ENCODE results near the gene H6PD.

The H6PD gene

GRCh38 chr1:9275567-9276034 is 41.0 kb downstream of the H6PD start:
- peak; percentile 83 to 84 for DNase-seq (ENCODE audit: low read depth in 1 of 2, low spot score in 1 of 2)
- no peak overlapping the region for H3K4me3 ChIP-seq (replicated peaks; ENCODE audit: insufficient read depth, low read length)
- no peak; the same call in 1 of the 2 replicates for TF ChIP-seq POLR2AphosphoS5 (IDR thresholded peaks at IDR 0.05; ENCODE audit: low read depth)
- TF ChIP-seq REST (IDR thresholded peaks at IDR 0.05; ENCODE audit: insufficient replicate concordance, low read depth) = no peak
- no peak for TF ChIP-seq CTCF (IDR thresholded peaks at IDR 0.05; ENCODE audit: insufficient read depth, low read length)
- TF ChIP-seq SPI1 (IDR thresholded peaks at IDR 0.05; ENCODE audit: borderline replicate concordance, low read depth) = no peak
- no peak for TF ChIP-seq GABPA (IDR thresholded peaks at IDR 0.05; ENCODE audit: low read depth)
- H3K27ac ChIP-seq (replicated peaks) = no peak overlapping the region
- H3K27me3 ChIP-seq (ENCODE audit: insufficient read depth, poor library complexity, severe bottlenecking) = no peaks in the 10 kb centered on the region

- Histone ChIP-seq H3K4me3 (replicated peaks; ENCODE audit: insufficient read depth, low read length) (no peak overlapping the region), H3K27ac (replicated peaks) (no peak overlapping the region), H3K27me3 (ENCODE audit: insufficient read depth, poor library complexity, severe bottlenecking) (no peaks in the 10 kb centered on the region)
- TF ChIP-seq SPI1 (IDR thresholded peaks at IDR 0.05; ENCODE audit: borderline replicate concordance, low read depth) (no peak), CTCF (IDR thresholded peaks at IDR 0.05; ENCODE audit: insufficient read depth, low read length) (no peak), POLR2AphosphoS5 (IDR thresholded peaks at IDR 0.05; ENCODE audit: low read depth) (no peak), REST (IDR thresholded peaks at IDR 0.05; ENCODE audit: insufficient replicate concordance, low read depth) (no peak), GABPA (IDR thresholded peaks at IDR 0.05; ENCODE audit: low read depth) (no peak)
- DNase-seq (ENCODE audit: low read depth in 1 of 2, low spot score in 1 of 2) = no peak
These were observed 43.5 kb downstream of the H6PD start for GRCh38 chr1:9278116-9278515.

GRCh38 chr1:9278585-9279153 is 44.1 kb downstream of the H6PD start:
- DNase-seq (ENCODE audit: low read depth in 1 of 2, low spot score in 1 of 2) = no peak
- TF ChIP-seq POLR2AphosphoS5 (IDR thresholded peaks at IDR 0.05; ENCODE audit: low read depth) = no peak
- no peak for TF ChIP-seq SPI1 (IDR thresholded peaks at IDR 0.05; ENCODE audit: borderline replicate concordance, low read depth)
- TF ChIP-seq CTCF (IDR thresholded peaks at IDR 0.05; ENCODE audit: insufficient read depth, low read length) = no peak
- TF ChIP-seq GABPA (IDR thresholded peaks at IDR 0.05; ENCODE audit: low read depth) = no peak
- no peak for TF ChIP-seq REST (IDR thresholded peaks at IDR 0.05; ENCODE audit: insufficient replicate concordance, low read depth)
- Histone ChIP-seq H3K27ac (replicated peaks) (no peak overlapping the region), H3K4me3 (replicated peaks; ENCODE audit: insufficient read depth, low read length) (no peak overlapping the region), H3K27me3 (ENCODE audit: insufficient read depth, poor library complexity, severe bottlenecking) (no peaks in the 10 kb centered on the region)
